H9 (cell line): ENCODE measurements around the gene SEMA3A. TPM values are rescaled to one million over a fixed set of nuclear protein-coding genes. Genes with fewer than 3 reads are reported as not detected.

Experiments
- DNase-seq: peaks from one replicate; pipeline ENCODE4 v3.0.0-alpha.2; 2017
- H2AFZ ChIP-seq: one replicate; pipeline ENCODE4 v1.6.1; 2013; ENCODE audit warnings: mild to moderate bottlenecking, low read length, control low read depth, moderate library complexity
- H2AK5ac ChIP-seq: 2 replicates; pipeline ENCODE4 v1.6.1; 2013; ENCODE audit warnings: low read length, control low read depth, mixed read lengths; ENCODE audit not compliant: insufficient read length
- H2BK120ac ChIP-seq: one replicate; pipeline ENCODE4 v1.6.1; 2013; ENCODE audit warnings: low read depth, mild to moderate bottlenecking, low read length, control low read depth, inconsistent platforms; ENCODE audit not compliant: poor library complexity, severe bottlenecking
- H2BK12ac ChIP-seq: 2 replicates; pipeline ENCODE4 v1.6.1; 2013; ENCODE audit warnings: low read length, control low read depth, mixed read lengths, low read depth; ENCODE audit not compliant: insufficient read length
- H2BK15ac ChIP-seq: 2 replicates; pipeline ENCODE4 v1.6.1; 2013; ENCODE audit warnings: low read depth, low read length, control low read depth
- H2BK20ac ChIP-seq: one replicate; pipeline ENCODE4 v1.6.1; 2013; ENCODE audit warnings: low read depth, mild to moderate bottlenecking, low read length, control low read depth, inconsistent platforms; ENCODE audit not compliant: poor library complexity, severe bottlenecking
- H2BK5ac ChIP-seq: 2 replicates; pipeline ENCODE4 v1.6.1; 2013; ENCODE audit warnings: low read length, control low read depth, mixed read lengths; ENCODE audit not compliant: insufficient read length
- H3K14ac ChIP-seq: 2 replicates; pipeline ENCODE4 v1.6.1; 2013; ENCODE audit warnings: low read length, control low read depth; ENCODE audit not compliant: insufficient read depth
- H3K18ac ChIP-seq: 2 replicates; pipeline ENCODE4 v1.6.1; 2013; ENCODE audit warnings: low read depth, mild to moderate bottlenecking, mixed read lengths, low read length, control low read depth; ENCODE audit not compliant: insufficient read length
- H3K23ac ChIP-seq: 2 replicates; pipeline ENCODE4 v1.6.1; 2013; ENCODE audit warnings: low read length, control low read depth, mixed read lengths, low read depth; ENCODE audit not compliant: insufficient read length
- H3K23me2 ChIP-seq: 2 replicates; pipeline ENCODE4 v1.6.1; 2013; ENCODE audit warnings: low read depth, mild to moderate bottlenecking, mixed read lengths, low read length, control low read depth; ENCODE audit not compliant: insufficient read length, poor library complexity, severe bottlenecking
- H3K27ac ChIP-seq: 2 replicates; pipeline ENCODE4 v1.5.1; 2013; ENCODE audit warnings: low read length, control low read depth, mixed read lengths, low read depth; ENCODE audit not compliant: insufficient read length
- H3K27me3 ChIP-seq: 2 replicates; pipeline ENCODE4 v1.6.1; 2013; ENCODE audit warnings: low read length, control low read depth, inconsistent platforms; ENCODE audit not compliant: insufficient read depth
- H3K4ac ChIP-seq: 2 replicates; pipeline ENCODE4 v1.6.1; 2013; ENCODE audit warnings: low read depth, mild to moderate bottlenecking, control low read depth, inconsistent platforms, low read length, moderate library complexity
- H3K4me1 ChIP-seq: 2 replicates; pipeline ENCODE4 v1.6.1; 2013; ENCODE audit warnings: low read length, control low read depth, inconsistent platforms; ENCODE audit not compliant: insufficient read depth
- H3K4me2 ChIP-seq: 2 replicates; pipeline ENCODE4 v1.6.1; 2013; ENCODE audit warnings: low read length, control low read depth, mixed read lengths; ENCODE audit not compliant: insufficient read length, insufficient read depth
- H3K56ac ChIP-seq: 2 replicates; pipeline ENCODE4 v1.6.1; 2013; ENCODE audit warnings: low read depth, mild to moderate bottlenecking, mixed read lengths, low read length, control low read depth; ENCODE audit not compliant: insufficient read length
- H3K79me1 ChIP-seq: 2 replicates; pipeline ENCODE4 v1.6.1; 2013; ENCODE audit warnings: low read depth, mild to moderate bottlenecking, moderate library complexity, low read length, control low read depth, inconsistent platforms; ENCODE audit not compliant: insufficient read depth, poor library complexity, severe bottlenecking
- H3K79me2 ChIP-seq: 2 replicates; pipeline ENCODE4 v1.6.1; 2013; ENCODE audit warnings: low read length, control low read depth, inconsistent platforms; ENCODE audit not compliant: insufficient read depth
- H3K9ac ChIP-seq: 2 replicates; pipeline ENCODE4 v1.6.1; 2013; ENCODE audit warnings: low read length, control low read depth, mixed read lengths; ENCODE audit not compliant: insufficient read length; ENCODE audit errors: extremely low read depth
- H3K9me3 ChIP-seq: one replicate; pipeline ENCODE4 v1.6.1; 2013; ENCODE audit warnings: low read depth, low read length, inconsistent platforms; ENCODE audit not compliant: control insufficient read depth
- H3T11ph ChIP-seq: one replicate; pipeline ENCODE4 v1.6.1; 2013; ENCODE audit warnings: mild to moderate bottlenecking, low read length, control low read depth, inconsistent platforms
- H4K20me1 ChIP-seq: one replicate; pipeline ENCODE4 v1.6.1; 2013; ENCODE audit not compliant: control insufficient read depth, insufficient read length, insufficient read depth
- H4K5ac ChIP-seq: 2 replicates; pipeline ENCODE4 v1.6.1; 2013; ENCODE audit warnings: low read depth, mild to moderate bottlenecking, mixed read lengths, low read length, control low read depth; ENCODE audit not compliant: insufficient read length
- H4K8ac ChIP-seq: replicated peaks from 2 replicates; pipeline ENCODE4 v1.6.1; 2013; ENCODE audit warnings: low read length, control low read depth, mixed read lengths, low read depth; ENCODE audit not compliant: insufficient read length
- H4K91ac ChIP-seq: 2 replicates; pipeline ENCODE4 v1.6.1; 2013; ENCODE audit warnings: low read depth, mild to moderate bottlenecking, moderate library complexity, mixed read lengths, low read length, control low read depth; ENCODE audit not compliant: insufficient read length
- H3K27ac Mint-ChIP-seq, 3 experiments: 2 replicates in 2 of 3; 3 replicates in 1 of 3; pipeline ENCODE4 v1.8.0; 2020 to 2021; ENCODE audit warnings: mixed read lengths in 3 of 3, mild to moderate bottlenecking in 1 of 3, moderate library complexity in 1 of 3
- H3K27me3 Mint-ChIP-seq: 2 replicates; pipeline ENCODE4 v1.8.0; 2021; ENCODE audit warnings: low read depth, mild to moderate bottlenecking, moderate library complexity, mixed read lengths
- H3K36me3 Mint-ChIP-seq, 3 experiments: 2 replicates in 2 of 3; 3 replicates in 1 of 3; pipeline ENCODE4 v1.8.0; 2020 to 2021; ENCODE audit warnings: low read depth in 3 of 3, mixed read lengths in 3 of 3; ENCODE audit not compliant: insufficient read depth in 1 of 3
- H3K4me1 Mint-ChIP-seq, 2 experiments: 2 replicates each; pipeline ENCODE4 v1.8.0; 2020; ENCODE audit warnings: mixed read lengths in 2 of 2
- H3K4me3 Mint-ChIP-seq, 2 experiments: 2 replicates in 1 of 2; 3 replicates in 1 of 2; pipeline ENCODE4 v1.8.0; 2020 to 2021; ENCODE audit warnings: mild to moderate bottlenecking in 2 of 2, mixed read lengths in 2 of 2, moderate library complexity in 1 of 2
- H3K9me3 Mint-ChIP-seq, 2 experiments: 2 replicates in 1 of 2; 3 replicates in 1 of 2; pipeline ENCODE4 v1.8.0; 2020; ENCODE audit warnings: mild to moderate bottlenecking in 2 of 2, mixed read lengths in 2 of 2, moderate library complexity in 1 of 2
- CTCF ChIP-seq: fragments of 200-600 bp; sonication (generic); conservative IDR thresholded peaks from 3 replicates; pipeline ENCODE4 v1.8.0; 2021; ENCODE audit warnings: antibody characterized with exemption, mild to moderate bottlenecking
- WGBS: extraction: QIAGEN DNeasy Blood & Tissue Kit; methylation state at CpG from one replicate; pipeline ENCODE4 v1.1.7; 2013; ENCODE audit warnings: missing lambda C conversion rate, low lambda C conversion rate, mixed read lengths; ENCODE audit not compliant: insufficient read length; ENCODE audit errors: extremely low coverage; 5-methylcytosine and 5-hydroxymethylcytosine counted together
- total RNA-seq: library from RNA; stranded (reverse); gene quantifications from 2 replicates; pipeline ENCODE4 v1.2.1, GENCODE V29; 2021

SEMA3A gene
- total RNA-seq, 1 experiment from 2014 or later, result 60.0 TPM

GRCh38 chr7:83984076-83984475, 210.5 kb downstream of the SEMA3A start:
- no peaks in the 10 kb centered on the region for H4K20me1 ChIP-seq
- no peak overlapping the region for H3K23ac ChIP-seq
- Mint-ChIP-seq H3K4me1 (no peaks in the 10 kb centered on the region), H3K27me3 (no peaks in the 10 kb centered on the region; the same call in 1 of the 2 replicates), H3K4me3 (no peak overlapping the region), H3K27ac (peak overlapping the region in 1 of 3 experiments; percentile 33; a peak in 1 of 7 replicates), H3K9me3 (no peaks in the 10 kb centered on the region; a peak in 1 of 5 replicates), H3K36me3 (peaks cover 16 to 32% (median 22%) of the 10 kb centered on the region in 3 experiments)
- H3T11ph ChIP-seq, result no peak overlapping the region
- no peak overlapping the region for H2BK5ac ChIP-seq
- no peak overlapping the region for H2AFZ ChIP-seq
- no peak overlapping the region for H3K56ac ChIP-seq
- H4K8ac ChIP-seq, result no peak overlapping the region
- no peak overlapping the region for H4K5ac ChIP-seq
- H2AK5ac ChIP-seq, result no peak overlapping the region
- H3K4me1 ChIP-seq, result no peaks in the 10 kb centered on the region
- H3K79me1 ChIP-seq, result no peaks in the 10 kb centered on the region
- no peak overlapping the region for H3K27ac ChIP-seq
- H3K27me3 ChIP-seq, result no peaks in the 10 kb centered on the region
- H3K79me2 ChIP-seq, result no peaks in the 10 kb centered on the region
- H3K9ac ChIP-seq, result no peak overlapping the region
- H3K18ac ChIP-seq, result no peak overlapping the region
- H2BK120ac ChIP-seq, result no peak overlapping the region
- no peaks in the 10 kb centered on the region for H3K9me3 ChIP-seq
- no peak for DNase-seq
- H3K14ac ChIP-seq, result no peak overlapping the region
- H4K91ac ChIP-seq, result no peak overlapping the region
- H2BK20ac ChIP-seq, result no peak overlapping the region
- WGBS, result no CpG with 5 or more reads among the region's 4 CpGs
- H3K4me2 ChIP-seq, result no peak overlapping the region
- H2BK15ac ChIP-seq, result no peak overlapping the region
- no peak for TF ChIP-seq CTCF
- H2BK12ac ChIP-seq, result no peak overlapping the region
- no peaks in the 10 kb centered on the region for H3K23me2 ChIP-seq
- H3K4ac ChIP-seq, result no peak overlapping the region
